HFF-Myc (cell line): ENCODE data around the gene TGIF2.
A peak's percentile ranks its signal among the peaks of the same experiment; 100 is the strongest.

Experiments
- DNase-seq: peaks from one replicate; pipeline ENCODE4 v3.0.0-alpha.2; 2011; ENCODE audit warnings: low read depth; ENCODE audit errors: extremely low read depth
- H3K4me3 ChIP-seq: replicated peaks from 2 replicates; pipeline ENCODE4 v1.5.1; 2011; ENCODE audit warnings: low read depth, mild to moderate bottlenecking, control low read depth, low read length
- CTCF ChIP-seq: IDR thresholded peaks from 2 replicates; pipeline ENCODE4 v1.5.1; 2012; ENCODE audit warnings: mild to moderate bottlenecking, low read depth, low read length, control low read depth; ENCODE audit errors: missing control alignments

TGIF2 gene

GRCh38 chr20:36542516-36543183 is 30.7 kb upstream of the TGIF2 start:
- TF ChIP-seq CTCF, result no peak
- H3K4me3 ChIP-seq, result peak overlapping the region; percentile 68
- DNase-seq, result no peak

- H3K4me3 ChIP-seq, result peak overlapping the region; percentile 68
- no peak for DNase-seq
These were observed 29.9 kb upstream of the TGIF2 start for GRCh38 chr20:36543184-36544133.

GRCh38 chr20:36544134-36545018 is 29.0 kb upstream of the TGIF2 start:
- H3K4me3 ChIP-seq, result no peak overlapping the region
- DNase-seq, result no peak
- TF ChIP-seq CTCF, result no peak

More at GRCh38 chr20:36543184-36544133, 29.9 kb upstream of the TGIF2 start:
- no peak for TF ChIP-seq CTCF

GRCh38 chr20:36546111-36546736 is 27.2 kb upstream of the TGIF2 start:
- no peak overlapping the region for H3K4me3 ChIP-seq
- no peak for DNase-seq
- TF ChIP-seq CTCF, result no peak

- no peak for DNase-seq
- TF ChIP-seq CTCF, result no peak
- H3K4me3 ChIP-seq, result no peak overlapping the region
These were observed 26.0 kb upstream of the TGIF2 start for GRCh38 chr20:36547186-36548005.

GRCh38 chr20:36548006-36548315 is 25.4 kb upstream of the TGIF2 start:
- peak; percentile 30 for TF ChIP-seq CTCF
- DNase-seq, result no peak
- H3K4me3 ChIP-seq, result no peak overlapping the region
